ENCODE results near the gene CAMSAP3. TPM values are rescaled to one million over a fixed set of nuclear protein-coding genes. Genes with fewer than 3 reads are reported as not detected.

Gene CAMSAP3
- total and polyA plus RNA-seq, 10 of the 15 experiments (the other 5 are each of a cell fraction or from before 2014, with no cell fraction given) = 0.03 to 6.3 (median 0.72) TPM

- POLR2A ChIA-PET = no interaction called here
- Histone ChIP-seq H3K79me2 (ENCODE audit: control insufficient read depth, insufficient read depth, low read length) (no peaks in the 10 kb centered on the region), H3K4me2 (ENCODE audit: control insufficient read depth, insufficient read depth) (no peak overlapping the region), H3K27me3 (replicated peaks in 1 of 2; ENCODE audit: control insufficient read depth in 2 of 2, insufficient read depth in 2 of 2, low read length in 1 of 2) (no peaks in the 10 kb centered on the region), H3K27ac (ENCODE audit: control insufficient read depth, insufficient read depth) (no peak overlapping the region), H3K9me3 (replicated peaks; ENCODE audit: control insufficient read depth, insufficient read depth, low read length) (no peaks in the 10 kb centered on the region; the same call in 2 of the 3 replicates), H3K4me3 (no peak overlapping the region), H3K36me3 (ENCODE audit: control insufficient read depth in 2 of 2, insufficient read depth in 2 of 2, low read length in 1 of 2) (peaks cover 0 to 4% of the 10 kb centered on the region in 2 experiments; a peak in 1 of 4 replicates), H3K9ac (ENCODE audit: control insufficient read depth, insufficient read depth, low read length) (no peak overlapping the region), H2AFZ (ENCODE audit: control insufficient read depth, low read depth, low read length) (no peak overlapping the region), H3K4me1 (ENCODE audit: control insufficient read depth, insufficient read depth, low read length) (no peaks in the 10 kb centered on the region), H4K20me1 (ENCODE audit: control insufficient read depth, insufficient read depth) (no peaks in the 10 kb centered on the region)
- BruUV-seq (replicated peaks) = no TSS peak
- DNase-seq (ENCODE audit: low read depth, low spot score) (no peak), FAIRE-seq (no peak), ATAC-seq (no peak)
- RAD21 ChIA-PET (ENCODE audit: unreplicated experiment) = no interaction called here
- intact Hi-C loops (cut with micrococcal nuclease; ENCODE audit: unreplicated experiment) (no loop called here), in situ Hi-C loops (cut with MboI) (loop anchor here (5.0 kb wide), 2 partner anchors 117 to 237 kb away; partner anchors contain the start of gene TRAPPC5)
- SMC1A ChIA-PET (ENCODE audit: uncharacterized antibody, unreplicated experiment) = interaction anchor here (0.8 to 1.0 kb wide), 2 partner anchors 178 to 235 kb away, joined by 3 read pairs; no protein-coding TSS in a partner anchor
- CTCF ChIA-PET = interaction anchor here (0.7 to 2.4 kb wide), 5 partner anchors 17 to 269 kb away, joined by 3 to 7 read pairs (median 3); partner anchors contain the start of gene TRAPPC5
- 60% methylated on average over 5 of the region's 5 CpGs for WGBS (ENCODE audit: insufficient coverage, insufficient replicate concordance, low lambda C conversion rate, missing lambda C conversion rate)
- no peak for TF ChIP-seq HCFC1 (IDR thresholded peaks at IDR 0.05; ENCODE audit: low read length)
- TF ChIP-seq, protein P1, sequence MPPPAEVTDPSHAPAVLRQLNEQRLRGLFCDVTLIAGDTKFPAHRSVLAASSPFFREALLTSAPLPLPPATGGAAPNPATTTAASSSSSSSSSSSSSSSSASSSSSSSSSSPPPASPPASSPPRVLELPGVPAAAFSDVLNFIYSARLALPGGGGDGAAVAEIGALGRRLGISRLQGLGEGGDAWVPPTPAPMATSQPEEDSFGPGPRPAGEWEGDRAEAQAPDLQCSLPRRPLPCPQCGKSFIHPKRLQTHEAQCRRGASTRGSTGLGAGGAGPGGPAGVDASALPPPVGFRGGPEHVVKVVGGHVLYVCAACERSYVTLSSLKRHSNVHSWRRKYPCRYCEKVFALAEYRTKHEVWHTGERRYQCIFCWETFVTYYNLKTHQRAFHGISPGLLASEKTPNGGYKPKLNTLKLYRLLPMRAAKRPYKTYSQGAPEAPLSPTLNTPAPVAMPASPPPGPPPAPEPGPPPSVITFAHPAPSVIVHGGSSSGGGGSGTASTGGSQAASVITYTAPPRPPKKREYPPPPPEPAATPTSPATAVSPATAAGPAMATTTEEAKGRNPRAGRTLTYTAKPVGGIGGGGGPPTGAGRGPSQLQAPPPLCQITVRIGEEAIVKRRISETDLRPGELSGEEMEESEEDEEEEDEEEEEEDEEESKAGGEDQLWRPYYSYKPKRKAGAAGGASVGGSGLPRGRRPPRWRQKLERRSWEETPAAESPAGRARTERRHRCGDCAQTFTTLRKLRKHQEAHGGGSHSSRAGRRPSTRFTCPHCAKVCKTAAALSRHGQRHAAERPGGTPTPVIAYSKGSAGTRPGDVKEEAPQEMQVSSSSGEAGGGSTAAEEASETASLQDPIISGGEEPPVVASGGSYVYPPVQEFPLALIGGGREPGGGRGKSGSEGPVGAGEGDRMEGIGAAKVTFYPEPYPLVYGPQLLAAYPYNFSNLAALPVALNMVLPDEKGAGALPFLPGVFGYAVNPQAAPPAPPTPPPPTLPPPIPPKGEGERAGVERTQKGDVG (CRISPR knock-in tag; IDR thresholded peaks at IDR 0.05) = no peak
- TF ChIP-seq ZBED1 (IDR thresholded peaks at IDR 0.05; ENCODE audit: borderline replicate concordance) = no peak
- TF ChIP-seq SRF (IDR thresholded peaks at IDR 0.05; ENCODE audit: low read depth in 2 of 2, low read length in 2 of 2) = no peak
- no peak for TF ChIP-seq IKZF1 (conservative IDR thresholded peaks at IDR 0.05)
- TF ChIP-seq ZNF24 (IDR thresholded peaks at IDR 0.05) = no peak
- TF ChIP-seq BCL11A (IDR thresholded peaks at IDR 0.05; ENCODE audit: low read depth, low read length) = no peak
- no peak for TF ChIP-seq WRNIP1 (IDR thresholded peaks at IDR 0.05; ENCODE audit: borderline replicate concordance, low read depth, low read length)
- TF ChIP-seq ZNF384 (IDR thresholded peaks at IDR 0.05; ENCODE audit: borderline replicate concordance, low read depth, low read length) = no peak
- no peak for TF ChIP-seq CREB1 (IDR thresholded peaks at IDR 0.05; ENCODE audit: low read depth)
- TF ChIP-seq SREBF1 (IDR thresholded peaks at IDR 0.05; ENCODE audit: low read length) = no peak
- no peak for TF ChIP-seq BRCA1 (IDR thresholded peaks at IDR 0.05; ENCODE audit: low read depth, low read length)
- TF ChIP-seq, protein P2, sequence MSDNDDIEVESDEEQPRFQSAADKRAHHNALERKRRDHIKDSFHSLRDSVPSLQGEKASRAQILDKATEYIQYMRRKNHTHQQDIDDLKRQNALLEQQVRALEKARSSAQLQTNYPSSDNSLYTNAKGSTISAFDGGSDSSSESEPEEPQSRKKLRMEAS (IDR thresholded peaks at IDR 0.05; ENCODE audit: low read depth, low read length) = no peak
- TF ChIP-seq ZNF622 (IDR thresholded peaks at IDR 0.05) = no peak
- TF ChIP-seq STAT3 (IDR thresholded peaks at IDR 0.05; ENCODE audit: low read depth, low read length) = no peak
- no peak for TF ChIP-seq PRDM15 (CRISPR knock-in tag; IDR thresholded peaks at IDR 0.05)
Measured at GRCh38 chr19:7565332-7565731, 30.3 kb upstream of the CAMSAP3 start.
